ENCODE results near the gene FAM234A.

GRCh38 chr16:303760-304505, 69.3 kb downstream of the FAM234A start:
- no peak for TF ChIP-seq POLR2AphosphoS5 (IDR thresholded peaks at IDR 0.05; ENCODE audit: low read depth, low read length)
- no peak for TF ChIP-seq PAX5 (IDR thresholded peaks at IDR 0.05; ENCODE audit: insufficient read depth, low read length, severe bottlenecking)
- no peak for TF ChIP-seq TAF1 (IDR thresholded peaks at IDR 0.05; ENCODE audit: low read depth, low read length)
- TF ChIP-seq POLR2A (IDR thresholded peaks at IDR 0.05; ENCODE audit: low read depth, low read length): no peak
- TF ChIP-seq SPI1 (IDR thresholded peaks at IDR 0.05; ENCODE audit: low read depth, low read length): no peak

Data from GM12891 (cell line).